ENCODE results near the gene MEGF11.

Gene MEGF11

GRCh38 chr15:66253418-66254088, at the start of gene MEGF11:
Gene MEGF11 (minus strand): TSS chr15:66253750. CDS start chr15:66128403, 125,347 bp downstream.
- ChIA-PET POLR2A (interaction anchor here (1.2 to 1.3 kb wide), 2 partner anchors 16 to 251 kb away, joined by 4 to 5 read pairs; partner anchors contain the start of genes RPL4 and ZWILCH), CTCF (no interaction called here)
- TF ChIP-seq BHLHE40 (IDR thresholded peaks at IDR 0.05; ENCODE audit: borderline replicate concordance) (no peak), NFRKB (IDR thresholded peaks at IDR 0.05) (no peak), L3MBTL2 (conservative IDR thresholded peaks at IDR 0.05) (no peak), TARDBP (IDR thresholded peaks at IDR 0.05) (no peak), CTBP1 (IDR thresholded peaks at IDR 0.05; ENCODE audit: borderline replicate concordance) (no peak), PKNOX1 (IDR thresholded peaks at IDR 0.05) (no peak), ZNF384 (IDR thresholded peaks at IDR 0.05) (no peak), SUZ12 (IDR thresholded peaks at IDR 0.05) (no peak), FOXA1 (IDR thresholded peaks at IDR 0.05) (no peak), ELF4 (IDR thresholded peaks at IDR 0.05) (no peak), FOXM1 (IDR thresholded peaks at IDR 0.05; ENCODE audit: borderline replicate concordance) (no peak), FOXK2 (IDR thresholded peaks at IDR 0.05) (no peak), LEF1 (IDR thresholded peaks at IDR 0.05; ENCODE audit: borderline replicate concordance) (no peak), HDGF (IDR thresholded peaks at IDR 0.05; ENCODE audit: borderline replicate concordance) (no peak), SP1 (IDR thresholded peaks at IDR 0.05) (no peak), ARNT (IDR thresholded peaks at IDR 0.05) (no peak)
- DNase-seq (ENCODE audit: extremely low spot score), result peak; percentile 74

GRCh38 chr15:66302489-66303278, 49.1 kb upstream of the MEGF11 start:
- DNase-seq (ENCODE audit: extremely low spot score), result no peak
- ChIA-PET POLR2A (interaction anchor here (1.0 to 1.1 kb wide), 2 partner anchors 52 to 54 kb away, joined by 3 read pairs; partner anchors contain the start of gene TIPIN), CTCF (no interaction called here)
- TF ChIP-seq FOXA1 (IDR thresholded peaks at IDR 0.05) (no peak), LEF1 (IDR thresholded peaks at IDR 0.05; ENCODE audit: borderline replicate concordance) (no peak), FOXK2 (IDR thresholded peaks at IDR 0.05) (no peak), CTBP1 (IDR thresholded peaks at IDR 0.05; ENCODE audit: borderline replicate concordance) (no peak), BHLHE40 (IDR thresholded peaks at IDR 0.05; ENCODE audit: borderline replicate concordance) (no peak), ZNF384 (IDR thresholded peaks at IDR 0.05) (no peak), ELF4 (IDR thresholded peaks at IDR 0.05) (no peak), L3MBTL2 (conservative IDR thresholded peaks at IDR 0.05) (no peak)

GRCh38 chr15:66298803-66299251, 45.3 kb upstream of the MEGF11 start:
- ChIA-PET POLR2A (no interaction called here), CTCF (interaction anchor here (0.7 kb wide), 1 partner anchor 200 kb away, joined by 3 read pairs; no protein-coding TSS in a partner anchor)
- no peak for TF ChIP-seq HDGF (IDR thresholded peaks at IDR 0.05; ENCODE audit: borderline replicate concordance)
- TF ChIP-seq FOXA1 (IDR thresholded peaks at IDR 0.05), result no peak
- no peak for TF ChIP-seq ARNT (IDR thresholded peaks at IDR 0.05)
- TF ChIP-seq ELF4 (IDR thresholded peaks at IDR 0.05), result no peak
- TF ChIP-seq L3MBTL2 (conservative IDR thresholded peaks at IDR 0.05), result no peak
- no peak for TF ChIP-seq NFRKB (IDR thresholded peaks at IDR 0.05)
- no peak for TF ChIP-seq CTBP1 (IDR thresholded peaks at IDR 0.05; ENCODE audit: borderline replicate concordance)
- no peak for DNase-seq (ENCODE audit: extremely low spot score)

GRCh38 chr15:66296186-66296585, 42.6 kb upstream of the MEGF11 start:
- ChIA-PET POLR2A (interaction anchor here (0.6 kb wide), 1 partner anchor 211 kb away, joined by 3 read pairs; no protein-coding TSS in a partner anchor), CTCF (interaction anchor here (0.8 kb wide), 1 partner anchor 315 kb away, joined by 3 read pairs; no protein-coding TSS in a partner anchor)
- TF ChIP-seq L3MBTL2 (conservative IDR thresholded peaks at IDR 0.05), result no peak
- no peak for TF ChIP-seq ELF4 (IDR thresholded peaks at IDR 0.05)
- TF ChIP-seq BHLHE40 (IDR thresholded peaks at IDR 0.05; ENCODE audit: borderline replicate concordance), result no peak
- no peak for TF ChIP-seq SP1 (IDR thresholded peaks at IDR 0.05)
- TF ChIP-seq CTBP1 (IDR thresholded peaks at IDR 0.05; ENCODE audit: borderline replicate concordance), result no peak
- no peak for TF ChIP-seq FOXM1 (IDR thresholded peaks at IDR 0.05; ENCODE audit: borderline replicate concordance)
- TF ChIP-seq TARDBP (IDR thresholded peaks at IDR 0.05), result no peak
- TF ChIP-seq ZNF384 (IDR thresholded peaks at IDR 0.05), result no peak
- no peak for TF ChIP-seq PKNOX1 (IDR thresholded peaks at IDR 0.05)
- TF ChIP-seq ARNT (IDR thresholded peaks at IDR 0.05), result no peak
- TF ChIP-seq FOXK2 (IDR thresholded peaks at IDR 0.05), result no peak
- TF ChIP-seq NFRKB (IDR thresholded peaks at IDR 0.05), result no peak
- no peak for TF ChIP-seq SUZ12 (IDR thresholded peaks at IDR 0.05)
- TF ChIP-seq FOXA1 (IDR thresholded peaks at IDR 0.05), result no peak
- TF ChIP-seq LEF1 (IDR thresholded peaks at IDR 0.05; ENCODE audit: borderline replicate concordance), result no peak
- TF ChIP-seq HDGF (IDR thresholded peaks at IDR 0.05; ENCODE audit: borderline replicate concordance), result no peak
- no peak for DNase-seq (ENCODE audit: extremely low spot score)

GRCh38 chr15:66294932-66295235, 41.3 kb upstream of the MEGF11 start:
- TF ChIP-seq LEF1 (IDR thresholded peaks at IDR 0.05; ENCODE audit: borderline replicate concordance), result no peak
- TF ChIP-seq SP1 (IDR thresholded peaks at IDR 0.05), result no peak
- no peak for TF ChIP-seq FOXK2 (IDR thresholded peaks at IDR 0.05)
- TF ChIP-seq PKNOX1 (IDR thresholded peaks at IDR 0.05), result no peak
- TF ChIP-seq FOXM1 (IDR thresholded peaks at IDR 0.05; ENCODE audit: borderline replicate concordance), result no peak
- no peak for TF ChIP-seq HDGF (IDR thresholded peaks at IDR 0.05; ENCODE audit: borderline replicate concordance)
- TF ChIP-seq SUZ12 (IDR thresholded peaks at IDR 0.05), result no peak
- no peak for TF ChIP-seq TARDBP (IDR thresholded peaks at IDR 0.05)
- TF ChIP-seq NFRKB (IDR thresholded peaks at IDR 0.05), result no peak
- no peak for TF ChIP-seq FOXA1 (IDR thresholded peaks at IDR 0.05)
- TF ChIP-seq CTBP1 (IDR thresholded peaks at IDR 0.05; ENCODE audit: borderline replicate concordance), result no peak
- no peak for DNase-seq (ENCODE audit: extremely low spot score)
- ChIA-PET POLR2A (interaction anchor here (0.7 to 2.4 kb wide), 10 partner anchors 11 to 425 kb away, joined by 3 to 8 read pairs (median 4); partner anchors contain the start of genes RAB11A, RPL4 and ZWILCH), CTCF (interaction anchor here (0.9 to 1.0 kb wide), 2 partner anchors 203 to 432 kb away, joined by 3 read pairs; no protein-coding TSS in a partner anchor)
